Fibroblast of lung (primary cell): ENCODE data around the gene SLFN14. TPM values are rescaled to one million over a fixed set of nuclear protein-coding genes. Genes with fewer than 3 reads are reported as not detected.

Source experiments
- DNase-seq, 2 donors: peaks; one replicate each; pipeline versions ENCODE4 v3.0.0 to v3.0.0-alpha.2; 2010; ENCODE audit warnings: low read depth in 2 of 2
- H2AFZ ChIP-seq: 2 replicates; pipeline ENCODE4 v1.5.1; 2012; ENCODE audit warnings: low read length, control low read depth, inconsistent platforms
- H3K27ac ChIP-seq: 2 replicates; pipeline ENCODE4 v1.5.1; 2011; ENCODE audit warnings: low read length, control low read depth; ENCODE audit not compliant: insufficient read depth
- H3K27me3 ChIP-seq: 2 replicates; pipeline ENCODE4 v1.5.1; 2011; ENCODE audit warnings: mild to moderate bottlenecking, low read length; ENCODE audit not compliant: control insufficient read depth, insufficient read depth
- H3K36me3 ChIP-seq: 2 replicates; pipeline ENCODE4 v1.5.1; 2011; ENCODE audit warnings: low read length; ENCODE audit not compliant: control insufficient read depth, insufficient read depth
- H3K4me1 ChIP-seq: 2 replicates; pipeline ENCODE4 v1.5.1; 2011; ENCODE audit warnings: low read length; ENCODE audit not compliant: control insufficient read depth, insufficient read depth; ENCODE audit errors: extremely low read depth
- H3K4me2 ChIP-seq: 2 replicates; pipeline ENCODE4 v1.5.1; 2011; ENCODE audit warnings: low read length, control low read depth; ENCODE audit not compliant: insufficient read depth; ENCODE audit errors: extremely low read depth
- H3K4me3 ChIP-seq, 4 experiments: fragments of 200-600 bp in 1 of 4; sonication (generic) in 1 of 4; replicated peaks in 1 of 4; 2 replicates each; pipeline ENCODE4 v1.5.1; 2011 to 2016; ENCODE audit warnings: low read length in 4 of 4, low read depth in 3 of 4, mild to moderate bottlenecking in 3 of 4, control low read depth in 2 of 4, inconsistent platforms in 1 of 4, mixed read lengths in 1 of 4; ENCODE audit not compliant: insufficient read depth in 1 of 4; ENCODE audit errors: control extremely low read depth in 1 of 4
- H3K79me2 ChIP-seq: 2 replicates; pipeline ENCODE4 v1.5.1; 2012; ENCODE audit warnings: mild to moderate bottlenecking, low read length, inconsistent platforms; ENCODE audit not compliant: control insufficient read depth, insufficient read depth
- H3K9ac ChIP-seq: 2 replicates; pipeline ENCODE4 v1.5.1; 2011; ENCODE audit warnings: mild to moderate bottlenecking, low read length, control low read depth; ENCODE audit not compliant: insufficient read depth
- H3K9me3 ChIP-seq: 2 replicates; pipeline ENCODE4 v1.5.1; 2012; ENCODE audit warnings: low read depth, low read length; ENCODE audit not compliant: control insufficient read depth, insufficient read depth
- H4K20me1 ChIP-seq: 2 replicates; pipeline ENCODE4 v1.5.1; 2011; ENCODE audit warnings: low read length; ENCODE audit not compliant: control insufficient read depth, insufficient read depth; ENCODE audit errors: extremely low read depth
- EZH2 ChIP-seq: IDR thresholded peaks from 2 replicates; pipeline ENCODE4 v1.5.1; 2012; ENCODE audit warnings: low read length, control low read depth, mild to moderate bottlenecking; ENCODE audit errors: missing control alignments
- polyA plus RNA-seq, 2 donors: library from polyadenylated mRNA; depleted of rRNA in 1 of 2; stranded (reverse) in 1 of 2; unstranded in 1 of 2; fragments of >200 nt; gene quantifications; 2 replicates each; pipeline ENCODE4 v1.2.1, GENCODE V29; 2011 to 2012; ENCODE audit warnings: missing spikeins in 1 of 2
- total RNA-seq: library from RNA; depleted of rRNA; stranded (reverse); fragments of >200 nt; gene quantifications from 2 replicates; pipeline ENCODE4 v1.2.1, GENCODE V29; 2014
- TF ChIP-seq, protein P1 (sequence below), 2 donors: IDR thresholded peaks in 1 of 2; conservative IDR thresholded peaks in 1 of 2; 1 replicate in 1 of 2; 2 replicates in 1 of 2; pipeline ENCODE4 v1.5.1; 2011 to 2012; ENCODE audit warnings: low read length in 2 of 2, control low read depth in 1 of 2, inconsistent platforms in 1 of 2, low read depth in 1 of 2, mild to moderate bottlenecking in 1 of 2

Gene SLFN14
- total and polyA plus RNA-seq, 2 donors (not counting 1 experiment from before 2014, with no cell fraction given), result not detected

DNA sequence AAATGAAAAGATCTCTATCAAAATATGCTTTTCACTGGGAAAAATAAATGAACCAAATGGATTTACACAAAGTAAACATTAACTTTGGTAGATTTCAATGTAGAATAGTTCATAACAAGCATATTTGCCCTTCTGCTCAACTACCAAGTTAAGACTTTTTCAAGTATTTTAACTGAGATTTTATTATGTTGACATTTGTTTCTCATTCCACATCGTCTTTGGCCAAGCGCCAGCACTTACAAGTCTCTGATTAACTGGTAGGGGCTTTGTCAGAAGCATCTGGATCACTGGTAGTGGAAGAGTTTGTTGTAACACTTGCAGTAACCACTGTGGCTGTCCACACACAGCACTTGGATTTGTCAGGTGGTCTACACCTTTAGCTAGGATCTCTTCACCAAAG is 46.1 kb downstream of the SLFN14 start:
- no peak overlapping the region for H2AFZ ChIP-seq
- no peak overlapping the region for H3K9ac ChIP-seq
- H3K27ac ChIP-seq, result no peak overlapping the region
- no peaks in the 10 kb centered on the region for H3K9me3 ChIP-seq
- H3K79me2 ChIP-seq, result no peaks in the 10 kb centered on the region
- H3K4me2 ChIP-seq, result no peak overlapping the region
- no peak overlapping the region for H3K4me3 ChIP-seq
- H4K20me1 ChIP-seq, result no peaks in the 10 kb centered on the region
- no peaks in the 10 kb centered on the region for H3K36me3 ChIP-seq
- no peaks in the 10 kb centered on the region for H3K4me1 ChIP-seq
- peaks cover 12% of the 10 kb centered on the region for H3K27me3 ChIP-seq
- no peak for TF ChIP-seq EZH2
- TF ChIP-seq, protein P1, sequence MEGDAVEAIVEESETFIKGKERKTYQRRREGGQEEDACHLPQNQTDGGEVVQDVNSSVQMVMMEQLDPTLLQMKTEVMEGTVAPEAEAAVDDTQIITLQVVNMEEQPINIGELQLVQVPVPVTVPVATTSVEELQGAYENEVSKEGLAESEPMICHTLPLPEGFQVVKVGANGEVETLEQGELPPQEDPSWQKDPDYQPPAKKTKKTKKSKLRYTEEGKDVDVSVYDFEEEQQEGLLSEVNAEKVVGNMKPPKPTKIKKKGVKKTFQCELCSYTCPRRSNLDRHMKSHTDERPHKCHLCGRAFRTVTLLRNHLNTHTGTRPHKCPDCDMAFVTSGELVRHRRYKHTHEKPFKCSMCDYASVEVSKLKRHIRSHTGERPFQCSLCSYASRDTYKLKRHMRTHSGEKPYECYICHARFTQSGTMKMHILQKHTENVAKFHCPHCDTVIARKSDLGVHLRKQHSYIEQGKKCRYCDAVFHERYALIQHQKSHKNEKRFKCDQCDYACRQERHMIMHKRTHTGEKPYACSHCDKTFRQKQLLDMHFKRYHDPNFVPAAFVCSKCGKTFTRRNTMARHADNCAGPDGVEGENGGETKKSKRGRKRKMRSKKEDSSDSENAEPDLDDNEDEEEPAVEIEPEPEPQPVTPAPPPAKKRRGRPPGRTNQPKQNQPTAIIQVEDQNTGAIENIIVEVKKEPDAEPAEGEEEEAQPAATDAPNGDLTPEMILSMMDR (conservative IDR thresholded peaks at IDR 0.05 in 1 of 2, IDR thresholded peaks at IDR 0.05 in 1 of 2; ENCODE audit: low read depth in 1 of 2, low read length in 2 of 2), result no peak
- DNase-seq, result peak in 1 of 2 donors; percentile 11

Other genes starting within 250 kb of the SLFN14 start
- gene SLFN11, start 187.2 kb downstream of the SLFN14 start, total RNA-seq, result 74.1 and 102 TPM in 2 replicates
- 61.3 and 63.6 TPM in 2 replicates for gene SLFN11, start 187.2 kb downstream of the SLFN14 start, polyA plus RNA-seq
- 26.2 and 34.0 TPM in 2 replicates for gene SLFN12, start 128.3 kb downstream of the SLFN14 start, total RNA-seq
- gene SLFN12, start 128.3 kb downstream of the SLFN14 start, polyA plus RNA-seq, result 17.1 and 26.1 TPM in 2 replicates
- gene SLFN13, start 112.1 kb downstream of the SLFN14 start, total RNA-seq, result 2.0 and 2.1 TPM in 2 replicates
- gene SLFN13, start 112.1 kb downstream of the SLFN14 start, polyA plus RNA-seq, result 1.3 TPM in 2 replicates
- 0.17 and 0.26 TPM in 2 replicates for gene SLFN12L, start 23.1 kb downstream of the SLFN14 start, total RNA-seq
- gene SLFN12L, start 23.1 kb downstream of the SLFN14 start, polyA plus RNA-seq, result 0.08 and 0.09 TPM in 2 replicates
- 6.2 and 7.1 TPM in 2 replicates for gene PEX12, start 17.8 kb upstream of the SLFN14 start, total RNA-seq
- 9.5 and 9.7 TPM in 2 replicates for gene PEX12, start 17.8 kb upstream of the SLFN14 start, polyA plus RNA-seq
- 61.6 and 109 TPM in 2 replicates for gene AP2B1, start 26.5 kb upstream of the SLFN14 start, total RNA-seq
- gene AP2B1, start 26.5 kb upstream of the SLFN14 start, polyA plus RNA-seq, result 226 and 236 TPM in 2 replicates
- gene RASL10B, start 170.8 kb upstream of the SLFN14 start, total RNA-seq, result 1.5 and 4.1 TPM in 2 replicates
- 0.44 and 0.78 TPM in 2 replicates for gene RASL10B, start 170.8 kb upstream of the SLFN14 start, polyA plus RNA-seq
- gene GAS2L2, start 192.4 kb upstream of the SLFN14 start, total RNA-seq, result not detected in 2 replicates
- not detected in 2 replicates for gene GAS2L2, start 192.4 kb upstream of the SLFN14 start, polyA plus RNA-seq
- gene C17orf50, start 200.1 kb upstream of the SLFN14 start, total RNA-seq, result not detected in 2 replicates
- gene C17orf50, start 200.1 kb upstream of the SLFN14 start, polyA plus RNA-seq, result not detected in 2 replicates
- 2.8 and 4.6 TPM in 2 replicates for gene MMP28, start 234.8 kb upstream of the SLFN14 start, total RNA-seq
- 0.49 and 1.1 TPM in 2 replicates for gene MMP28, start 234.8 kb upstream of the SLFN14 start, polyA plus RNA-seq
- gene TAF15, start 248.7 kb upstream of the SLFN14 start, total RNA-seq, result 57.8 and 84.1 TPM in 2 replicates
- gene TAF15, start 248.7 kb upstream of the SLFN14 start, polyA plus RNA-seq, result 22.9 and 30.5 TPM in 2 replicates